Stimulated activated CD4-positive, alpha-beta T cell treated with anti-CD3 and anti-CD28 coated beads, Interleukin-1b, Interleukin-23, amount 100 ng/mL, for 1 hour (primary cell): ENCODE data around the gene DUSP1.

ENCODE experiments used
- DNase-seq, 2 donors: peaks; one replicate each; pipeline ENCODE4 v3.0.0-alpha.2; 2020; ENCODE audit warnings: low read depth in 2 of 2

The DUSP1 gene

DNA sequence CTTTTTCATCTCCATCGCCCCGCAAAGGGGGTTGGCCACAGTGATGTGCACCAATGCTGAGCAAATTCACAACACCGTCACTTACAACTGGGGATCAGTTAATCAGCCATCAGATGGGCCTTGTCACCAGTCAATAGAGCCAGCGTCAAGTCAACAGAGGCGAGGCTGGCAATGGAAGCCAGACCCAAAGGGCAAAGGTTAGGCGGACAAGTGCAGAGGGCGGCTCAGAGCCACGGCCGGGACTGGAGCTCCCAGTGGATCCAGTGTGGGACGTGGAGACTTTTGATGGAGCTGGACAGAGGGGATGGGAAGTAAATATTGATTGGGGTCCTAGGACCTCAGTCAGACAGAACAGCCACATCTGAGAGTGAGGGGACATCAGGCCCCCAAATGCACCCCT is 45.7 kb downstream of the DUSP1 start:
- no peak for DNase-seq

DNA sequence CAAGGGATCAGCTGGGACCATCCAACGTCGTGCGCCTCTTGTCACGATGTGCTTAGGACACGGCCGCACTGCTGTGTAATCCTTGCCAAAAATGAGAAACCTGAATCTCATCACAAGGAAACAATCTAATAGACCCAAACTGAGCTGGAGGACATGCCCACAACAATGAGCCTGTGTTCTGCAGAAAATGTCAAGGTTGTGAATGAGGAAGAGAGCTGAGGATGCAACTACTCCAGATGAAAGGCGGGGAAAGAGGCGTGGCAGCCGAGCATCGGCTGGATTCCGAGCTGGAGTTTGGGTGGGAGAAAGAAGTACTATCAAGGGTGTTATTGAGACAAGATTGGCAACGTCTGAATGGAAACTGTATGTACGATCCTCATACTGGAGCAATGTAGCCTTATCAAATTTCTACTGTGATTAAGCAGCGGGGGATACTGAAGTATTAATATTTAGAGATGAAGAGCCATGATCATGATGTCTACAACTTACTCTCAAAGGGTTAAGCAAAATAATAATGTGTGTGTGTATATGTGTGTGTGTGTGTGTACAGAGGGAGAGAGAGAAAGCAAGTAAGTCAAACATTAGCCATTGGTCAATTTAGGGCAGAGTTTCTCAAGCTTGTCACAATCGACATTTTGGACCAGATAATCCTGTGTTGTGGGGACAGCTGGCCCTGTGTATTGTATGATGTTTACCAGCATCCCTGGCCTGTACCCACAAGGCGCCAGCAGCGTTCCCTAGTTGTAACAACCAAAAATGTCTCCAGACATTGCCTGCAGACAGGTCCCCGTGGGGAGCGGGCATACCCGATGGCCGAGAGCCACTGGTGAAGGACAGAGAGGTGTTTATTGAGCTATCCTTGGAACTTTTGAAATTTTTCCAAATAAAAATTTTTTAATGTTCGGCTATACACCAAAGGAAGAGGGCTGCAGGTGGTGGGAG is 46.5 kb downstream of the DUSP1 start:
- DNase-seq: no peak

DNA sequence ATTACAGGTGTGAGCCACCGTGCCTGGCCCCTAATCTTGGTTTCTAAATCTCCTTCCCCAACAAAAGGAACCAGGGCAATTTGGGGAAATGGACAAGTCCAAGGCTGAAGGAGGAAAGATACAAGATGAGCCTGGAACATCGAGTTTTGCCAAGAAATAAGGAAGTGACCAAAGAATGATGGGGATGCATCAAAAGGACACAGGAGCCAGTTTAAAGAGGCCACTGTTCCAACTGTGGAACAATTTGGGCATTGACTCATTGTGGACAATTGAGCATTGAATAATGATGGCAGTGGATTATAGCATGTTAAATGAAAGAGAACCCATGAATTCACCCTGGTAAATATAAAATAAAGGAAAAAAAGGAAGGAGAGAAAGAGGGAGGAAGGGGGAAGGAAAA is 47.5 kb downstream of the DUSP1 start:
- DNase-seq: no peak

DNA sequence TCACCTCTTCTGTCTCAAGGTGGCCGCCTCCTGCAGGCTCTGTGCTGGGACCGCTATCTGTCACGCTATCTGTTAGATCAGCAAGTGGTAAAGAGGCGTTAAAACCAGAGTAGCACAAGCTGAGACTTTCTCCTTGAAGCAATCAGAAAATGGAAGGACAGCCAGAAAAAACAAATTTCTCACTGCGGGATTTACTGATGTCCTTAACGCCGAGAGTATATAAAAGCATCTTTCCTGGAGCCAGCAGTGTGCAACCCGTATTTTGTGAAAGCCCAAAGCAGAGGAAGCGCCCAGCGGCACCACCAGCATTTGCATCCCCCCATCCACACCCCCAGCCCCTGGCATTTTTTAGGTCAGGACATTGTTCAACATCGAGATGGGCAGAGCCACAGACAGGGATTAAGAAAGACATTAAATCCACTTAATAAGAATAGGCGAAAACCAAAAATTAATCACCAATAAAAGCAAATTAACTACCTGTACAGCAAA is 48.6 kb downstream of the DUSP1 start:
- no peak for DNase-seq

DNA sequence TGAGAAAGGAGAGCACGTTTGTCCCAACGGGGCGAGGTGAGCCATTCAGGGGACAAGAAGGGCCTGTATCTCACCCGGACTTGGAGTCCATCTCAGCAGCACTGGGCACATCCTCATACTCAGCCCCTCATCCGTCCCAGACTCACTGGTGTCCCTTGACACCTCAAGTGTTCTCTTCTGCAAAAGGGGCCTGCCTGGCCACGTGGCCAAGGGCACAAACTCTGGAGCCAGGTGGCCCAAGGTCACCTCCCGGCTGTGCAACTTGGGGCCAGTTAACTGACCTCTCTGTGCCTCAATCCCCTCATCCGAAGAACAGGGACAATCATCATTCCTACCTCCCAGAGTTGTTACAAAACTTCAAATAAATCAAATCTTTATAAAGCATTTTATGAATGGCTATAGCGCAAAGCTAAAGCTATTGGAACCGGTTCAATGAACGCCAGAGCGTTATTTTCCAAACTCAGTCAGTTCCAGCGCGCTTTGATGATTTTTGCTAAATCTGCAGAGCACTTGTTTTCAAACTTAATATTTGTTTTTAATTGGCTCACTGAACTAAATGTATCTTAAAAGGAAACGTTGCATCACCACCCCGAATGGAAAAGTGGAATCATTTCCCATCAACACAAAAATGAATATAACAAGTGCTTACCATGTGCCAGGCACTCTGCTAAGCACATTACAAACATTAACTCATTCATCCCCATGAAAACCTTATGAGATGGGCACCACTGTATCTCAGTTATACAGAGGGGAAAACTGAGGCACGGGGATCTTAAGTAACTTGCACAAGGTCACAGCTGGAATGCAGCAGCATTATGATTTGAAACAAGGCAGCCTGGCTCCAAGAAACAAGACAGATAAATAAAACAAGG is 49.3 kb downstream of the DUSP1 start:
- no peak for DNase-seq

DNA sequence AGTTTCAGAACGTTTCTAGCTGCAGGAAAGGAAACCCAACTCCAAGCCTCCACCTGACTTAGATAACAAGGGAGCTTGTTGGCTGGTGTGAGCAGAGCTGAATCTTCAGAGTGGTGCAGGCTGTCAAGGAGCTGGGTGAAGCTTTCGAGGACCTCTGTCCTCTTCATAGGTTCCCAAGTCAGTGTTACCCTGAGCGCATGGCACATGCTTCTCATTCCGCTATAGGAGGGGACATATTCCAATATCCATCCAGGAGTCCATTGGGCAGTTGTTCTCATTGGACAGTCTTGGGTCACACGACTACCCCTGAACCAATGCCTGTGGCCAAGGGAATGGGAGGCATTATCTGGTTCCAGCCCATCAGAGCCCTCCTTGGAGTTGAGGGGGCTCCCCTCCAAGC is 50.3 kb downstream of the DUSP1 start:
- DNase-seq: no peak

DNA sequence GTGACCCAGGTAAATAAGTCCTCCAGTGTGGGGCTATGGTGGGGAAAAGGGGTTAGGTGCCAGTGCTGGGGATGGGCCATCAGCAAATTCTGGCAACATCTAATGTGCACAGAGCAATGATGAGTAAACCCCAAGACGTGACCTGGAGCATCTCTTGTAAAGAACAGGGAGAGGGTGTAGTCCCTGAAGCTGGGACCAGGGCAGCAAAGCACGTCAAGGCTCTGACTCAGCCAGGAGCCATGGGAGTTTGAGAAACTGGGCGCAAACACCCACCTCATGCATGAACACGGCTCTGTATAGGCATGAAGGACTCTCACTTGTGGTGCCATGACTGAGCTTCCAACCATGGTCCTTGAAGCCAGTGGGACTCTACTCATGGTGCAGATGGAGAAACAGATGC is 51.8 kb downstream of the DUSP1 start:
- DNase-seq: no peak

DNA sequence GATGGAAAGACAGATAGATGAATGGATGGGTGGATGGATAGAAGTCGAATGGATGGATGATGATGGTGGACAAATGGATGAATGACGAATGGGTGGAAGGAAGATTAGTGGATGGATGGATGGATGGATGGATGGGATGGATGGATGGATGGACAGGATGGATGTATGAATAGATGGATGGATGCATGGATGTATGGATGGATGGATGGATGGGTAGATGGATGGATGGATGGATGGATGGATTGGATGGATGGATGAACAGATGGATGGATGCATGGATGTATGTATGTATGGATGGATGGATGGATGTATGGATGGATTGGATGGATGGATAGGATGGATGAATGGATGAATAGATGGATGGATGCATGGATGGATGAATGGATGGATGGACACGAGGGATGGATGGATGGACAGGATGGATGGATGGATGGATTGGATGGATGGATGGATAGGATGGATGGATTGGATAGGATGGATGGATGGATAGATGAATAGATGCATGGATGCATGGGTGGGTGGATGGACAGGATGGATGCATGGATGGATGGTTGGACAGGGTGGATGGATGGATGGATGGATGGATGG is 52.4 kb downstream of the DUSP1 start:
- DNase-seq: no peak
